ENCODE results near the gene ANXA2.
"Not testable (repeated sequence)": the region's sequence is repeated elsewhere in the genome, so short reads cannot be mapped to it uniquely, and the experiment has no call there.

Gene ANXA2

DNA sequence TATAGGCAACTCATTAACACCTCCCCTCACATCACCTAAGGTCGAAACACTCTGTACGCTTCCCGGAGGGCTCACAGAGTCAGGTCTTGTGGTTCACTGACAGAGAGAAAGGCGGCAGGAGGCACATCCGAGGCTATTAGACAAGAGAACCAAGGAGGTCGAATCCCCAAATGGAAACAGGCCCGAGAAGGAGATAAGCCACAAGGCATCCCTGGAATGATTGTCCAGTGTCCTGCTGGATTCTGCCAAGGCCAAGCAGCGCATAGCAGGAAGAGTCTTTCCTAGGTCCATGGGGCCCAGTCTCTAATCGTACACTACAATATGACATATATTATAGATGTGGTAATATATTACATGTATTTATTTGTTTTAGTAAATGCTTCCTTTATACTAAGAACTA, 58.5 kb downstream of the ANXA2 start:
- no peak overlapping the region for H3K4me3 ChIP-seq (ENCODE audit: low read depth, low read length)
- DNase-seq (ENCODE audit: low read depth), result no peak
- TF ChIP-seq, protein P1, sequence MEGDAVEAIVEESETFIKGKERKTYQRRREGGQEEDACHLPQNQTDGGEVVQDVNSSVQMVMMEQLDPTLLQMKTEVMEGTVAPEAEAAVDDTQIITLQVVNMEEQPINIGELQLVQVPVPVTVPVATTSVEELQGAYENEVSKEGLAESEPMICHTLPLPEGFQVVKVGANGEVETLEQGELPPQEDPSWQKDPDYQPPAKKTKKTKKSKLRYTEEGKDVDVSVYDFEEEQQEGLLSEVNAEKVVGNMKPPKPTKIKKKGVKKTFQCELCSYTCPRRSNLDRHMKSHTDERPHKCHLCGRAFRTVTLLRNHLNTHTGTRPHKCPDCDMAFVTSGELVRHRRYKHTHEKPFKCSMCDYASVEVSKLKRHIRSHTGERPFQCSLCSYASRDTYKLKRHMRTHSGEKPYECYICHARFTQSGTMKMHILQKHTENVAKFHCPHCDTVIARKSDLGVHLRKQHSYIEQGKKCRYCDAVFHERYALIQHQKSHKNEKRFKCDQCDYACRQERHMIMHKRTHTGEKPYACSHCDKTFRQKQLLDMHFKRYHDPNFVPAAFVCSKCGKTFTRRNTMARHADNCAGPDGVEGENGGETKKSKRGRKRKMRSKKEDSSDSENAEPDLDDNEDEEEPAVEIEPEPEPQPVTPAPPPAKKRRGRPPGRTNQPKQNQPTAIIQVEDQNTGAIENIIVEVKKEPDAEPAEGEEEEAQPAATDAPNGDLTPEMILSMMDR (IDR thresholded peaks at IDR 0.05; ENCODE audit: insufficient read depth, low read depth, low read length, missing control alignments), result no peak

- TF ChIP-seq, protein P1 (IDR thresholded peaks at IDR 0.05; ENCODE audit: insufficient read depth, low read depth, low read length, missing control alignments), result no peak
- no peak overlapping the region for H3K4me3 ChIP-seq (ENCODE audit: low read depth, low read length)
- DNase-seq (ENCODE audit: low read depth), result no peak
These were observed 59.0 kb downstream of the ANXA2 start for GRCh38 chr15:60338810-60339209.

DNA sequence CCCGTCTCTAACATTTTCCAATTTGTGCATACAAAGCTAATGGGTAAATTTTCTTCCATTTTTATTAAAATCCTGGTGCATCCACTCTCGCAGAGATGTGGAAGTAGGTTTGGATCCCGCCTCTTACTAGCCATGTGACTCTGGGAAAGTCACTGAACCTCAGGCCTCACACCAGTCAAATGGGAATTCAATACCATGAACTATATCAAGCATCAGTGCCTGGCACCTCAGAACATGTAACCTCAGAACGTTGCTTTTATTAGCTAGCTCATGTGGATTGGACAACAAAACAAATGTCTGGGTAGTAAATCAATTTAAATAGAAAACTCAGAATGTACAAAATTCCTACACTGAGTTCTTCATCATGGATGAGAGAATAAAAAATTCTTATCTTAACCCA, 60.7 kb downstream of the ANXA2 start:
- DNase-seq (ENCODE audit: low read depth), result no peak
- no peak overlapping the region for H3K4me3 ChIP-seq (ENCODE audit: low read depth, low read length)
- TF ChIP-seq, protein P1 (IDR thresholded peaks at IDR 0.05; ENCODE audit: insufficient read depth, low read depth, low read length, missing control alignments), result no peak

DNA sequence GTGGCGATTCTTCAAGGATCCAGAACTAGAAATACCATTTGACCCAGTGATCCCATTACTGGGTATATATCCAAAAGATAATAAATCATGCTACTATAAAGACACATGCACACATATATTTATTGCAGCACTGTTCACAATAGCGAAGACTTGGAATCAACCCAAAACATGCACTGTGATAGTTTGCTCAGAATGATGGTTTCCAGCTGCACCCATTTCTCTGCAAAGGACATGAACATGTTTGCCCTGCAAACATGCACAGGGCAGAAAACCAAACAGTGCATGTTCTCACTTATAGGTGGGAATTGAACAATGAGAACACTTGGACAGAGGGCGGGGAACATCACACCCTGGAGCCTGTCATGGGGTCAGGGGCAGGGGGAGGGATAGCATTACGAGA, 62.5 kb downstream of the ANXA2 start:
- not testable (repeated sequence) for H3K4me3 ChIP-seq (ENCODE audit: low read depth, low read length); DNase-seq (ENCODE audit: low read depth)

DNA sequence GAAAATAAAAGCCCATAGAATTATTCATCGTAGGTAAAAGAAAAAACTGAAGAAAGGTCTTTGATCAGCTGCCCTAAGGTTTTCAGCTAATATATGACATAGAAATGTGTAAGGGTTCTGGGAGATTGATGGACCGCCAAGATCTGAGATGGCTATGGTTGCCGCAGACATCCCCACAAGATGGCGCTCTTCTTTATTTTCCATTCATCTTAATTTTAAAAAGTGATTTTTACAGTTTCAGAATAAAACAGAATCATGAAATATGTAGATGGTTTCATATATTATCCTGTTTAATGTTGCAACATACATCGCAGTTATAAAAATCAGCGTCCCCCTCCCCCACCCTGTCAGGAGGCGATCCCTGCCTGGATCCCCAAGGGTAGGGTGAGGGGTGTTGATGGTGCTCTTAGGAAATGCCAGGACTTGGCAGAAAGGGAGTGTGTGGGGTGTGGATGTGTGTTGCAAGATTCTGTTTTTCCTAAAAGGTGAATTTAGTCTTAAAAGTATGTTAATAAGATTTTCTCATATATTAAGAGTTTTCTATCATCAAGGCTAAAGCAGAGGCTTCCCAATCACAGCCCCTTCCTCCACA, 68.8 kb downstream of the ANXA2 start:
- DNase-seq (ENCODE audit: low read depth), result peak; percentile 43
- TF ChIP-seq, protein P1 (IDR thresholded peaks at IDR 0.05; ENCODE audit: insufficient read depth, low read depth, low read length, missing control alignments), result peak; percentile 55
- no peak overlapping the region for H3K4me3 ChIP-seq (ENCODE audit: low read depth, low read length)

DNA sequence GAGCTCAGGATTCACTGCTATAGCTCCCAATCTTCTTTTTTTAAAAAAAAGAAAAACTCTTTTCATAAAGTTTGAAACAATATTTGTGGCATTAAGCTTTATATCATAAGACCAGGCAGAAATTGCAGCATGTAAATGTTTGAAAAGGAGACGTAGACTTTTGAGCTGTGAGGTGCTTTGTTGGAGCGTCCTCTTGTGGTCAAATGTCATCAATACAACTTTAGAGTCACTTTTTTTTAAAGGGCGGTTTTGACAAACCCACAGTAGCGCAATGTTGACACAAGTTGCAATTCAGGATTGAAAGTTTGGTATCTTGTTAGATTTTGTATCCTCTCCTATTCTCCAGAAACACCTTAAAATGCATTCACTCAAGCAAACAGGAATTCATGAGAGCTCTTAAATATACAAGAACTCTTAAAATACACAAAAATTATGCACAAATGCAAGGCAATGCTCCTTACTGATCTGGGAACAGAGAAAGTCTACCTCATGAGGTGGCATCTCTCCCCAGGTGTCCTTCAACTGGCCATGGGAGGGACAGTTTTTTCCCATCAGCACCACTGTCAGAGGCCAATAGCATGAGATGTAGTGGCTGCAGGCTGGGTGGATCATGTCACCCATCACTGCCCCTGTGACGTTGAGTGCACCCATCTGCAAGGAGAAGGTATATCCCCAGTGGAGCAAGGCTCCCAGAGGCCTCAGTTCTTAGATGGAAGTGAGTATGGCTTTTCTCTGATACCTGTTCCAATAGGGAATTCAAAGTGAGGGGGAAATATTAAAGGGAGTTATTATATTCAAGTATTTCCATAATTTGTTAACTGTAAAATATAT, 70.7 kb downstream of the ANXA2 start:
- TF ChIP-seq, protein P1 (IDR thresholded peaks at IDR 0.05; ENCODE audit: insufficient read depth, low read depth, low read length, missing control alignments), result peak; percentile 78
- peak; percentile 57 for DNase-seq (ENCODE audit: low read depth)
- H3K4me3 ChIP-seq (ENCODE audit: low read depth, low read length), result no peak overlapping the region

DNA sequence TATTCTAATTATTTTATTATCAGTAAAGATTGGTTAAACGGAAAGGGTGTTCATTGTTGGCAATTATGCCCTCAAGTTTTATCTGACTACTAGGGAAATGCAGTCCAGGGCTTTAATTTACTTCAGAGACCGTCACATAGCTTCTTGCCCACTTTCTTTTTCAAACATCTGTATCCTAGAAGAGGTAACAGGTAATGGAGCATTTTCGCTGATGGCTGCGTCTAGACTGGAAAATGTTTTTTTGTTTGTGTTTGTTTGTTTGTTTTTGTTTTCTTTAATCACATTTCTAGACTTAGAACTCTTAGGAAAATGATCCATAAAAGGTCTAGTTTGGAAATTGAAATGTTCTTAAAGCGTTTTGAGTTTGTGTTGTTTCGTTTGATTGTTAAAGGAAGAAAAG, 71.4 kb downstream of the ANXA2 start:
- no peak overlapping the region for H3K4me3 ChIP-seq (ENCODE audit: low read depth, low read length)
- DNase-seq (ENCODE audit: low read depth), result no peak
- TF ChIP-seq, protein P1 (IDR thresholded peaks at IDR 0.05; ENCODE audit: insufficient read depth, low read depth, low read length, missing control alignments), result no peak
